ENCODE measurements around the gene FRMD4A.

FRMD4A gene

DNA sequence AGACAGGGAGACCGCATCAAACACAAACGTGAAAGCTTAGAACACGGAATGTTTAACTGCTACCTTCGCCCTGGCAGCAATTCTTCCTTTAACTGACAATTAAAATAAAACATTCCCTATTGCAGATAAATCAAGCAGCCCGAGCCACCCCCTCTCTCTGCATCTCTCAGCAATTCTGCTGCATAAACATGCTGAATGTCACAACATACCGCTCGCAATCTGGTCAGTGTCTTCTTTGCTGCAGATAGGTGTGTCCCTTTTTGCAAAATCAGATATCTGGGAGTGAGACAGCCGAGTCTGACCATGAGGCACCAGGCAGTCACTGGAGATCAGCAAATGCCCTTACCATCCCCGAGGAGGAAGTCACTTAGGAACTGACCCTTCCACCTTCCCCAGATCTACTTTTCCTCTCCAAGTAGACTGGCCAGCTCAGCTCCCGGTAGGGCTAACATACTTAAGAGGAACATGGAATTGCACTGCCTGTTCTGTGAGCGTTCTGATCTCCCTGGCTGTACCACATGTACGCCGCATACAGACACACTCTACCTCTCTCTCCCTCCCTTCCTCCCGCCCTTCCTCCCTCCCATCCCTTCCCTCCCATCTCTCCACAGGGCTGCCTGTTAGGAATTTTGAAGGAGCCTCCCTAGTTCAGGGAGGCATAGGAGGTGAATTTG, at the start of gene FRMD4A:
TSS of gene FRMD4A (minus strand) at position 537 of the 674 bp plus-strand sequence.
- no peak for DNase-seq

DNA sequence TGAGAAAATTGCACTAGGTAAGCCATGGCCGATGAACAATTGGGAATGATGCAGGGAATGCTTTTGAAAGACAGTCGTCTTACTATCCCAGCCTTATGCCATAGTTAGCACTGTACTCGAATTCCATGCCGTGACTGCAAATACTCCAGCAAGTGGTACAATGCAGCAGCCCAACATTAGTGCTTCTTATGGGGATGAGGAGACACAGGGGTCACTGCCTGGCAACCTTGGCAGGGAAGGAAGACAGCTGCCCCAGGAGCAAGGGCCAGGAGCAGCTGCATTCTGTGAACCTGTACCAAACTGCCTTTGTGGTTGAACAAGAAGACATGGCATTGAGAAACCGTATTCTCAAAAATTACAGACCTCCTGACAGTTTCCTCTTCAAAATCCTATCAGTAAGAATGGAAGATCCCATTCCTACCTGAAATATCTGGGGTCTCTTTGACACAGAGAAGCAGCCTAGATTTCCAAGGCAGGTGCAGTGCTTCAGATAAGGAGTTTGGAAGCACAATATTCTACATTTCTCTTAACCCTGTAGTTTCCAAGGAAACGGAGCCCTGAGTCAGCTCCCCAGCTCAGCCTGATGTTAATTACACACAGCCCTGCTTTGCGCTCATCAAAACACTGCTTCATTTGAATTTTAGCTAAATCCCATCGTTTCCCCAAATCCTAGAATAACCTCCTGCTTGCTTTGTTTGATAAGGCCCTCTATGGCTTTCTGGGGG, 49.0 kb upstream of the FRMD4A start:
- DNase-seq: no peak

DNA sequence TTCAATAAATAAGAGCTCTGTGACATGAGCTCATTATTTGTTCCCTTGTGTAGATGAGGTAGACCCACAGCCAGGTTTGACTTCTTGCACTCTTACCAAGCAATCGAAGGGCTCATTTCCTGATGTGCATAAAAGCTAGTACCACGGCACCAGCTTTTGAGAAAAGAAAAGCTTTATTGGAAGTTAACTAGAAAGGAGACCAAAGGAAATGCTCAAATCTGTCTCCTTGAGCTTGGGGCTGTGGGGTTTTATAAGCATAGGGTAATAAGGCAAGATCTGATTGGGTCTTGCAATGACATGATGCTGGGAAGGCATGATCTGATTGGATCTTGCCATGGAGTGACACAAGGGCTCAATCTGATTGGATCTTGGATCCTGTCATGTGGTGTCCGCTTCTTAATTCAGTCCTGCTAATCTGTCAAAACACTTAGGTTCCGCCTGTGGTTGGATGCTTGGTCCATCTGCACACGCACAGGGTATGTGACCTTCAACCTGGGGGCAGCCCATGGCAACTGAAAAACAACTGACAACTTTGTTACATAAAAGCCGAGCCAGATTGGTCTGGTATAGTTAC, 47.8 kb upstream of the FRMD4A start:
- no peak for DNase-seq

DNA sequence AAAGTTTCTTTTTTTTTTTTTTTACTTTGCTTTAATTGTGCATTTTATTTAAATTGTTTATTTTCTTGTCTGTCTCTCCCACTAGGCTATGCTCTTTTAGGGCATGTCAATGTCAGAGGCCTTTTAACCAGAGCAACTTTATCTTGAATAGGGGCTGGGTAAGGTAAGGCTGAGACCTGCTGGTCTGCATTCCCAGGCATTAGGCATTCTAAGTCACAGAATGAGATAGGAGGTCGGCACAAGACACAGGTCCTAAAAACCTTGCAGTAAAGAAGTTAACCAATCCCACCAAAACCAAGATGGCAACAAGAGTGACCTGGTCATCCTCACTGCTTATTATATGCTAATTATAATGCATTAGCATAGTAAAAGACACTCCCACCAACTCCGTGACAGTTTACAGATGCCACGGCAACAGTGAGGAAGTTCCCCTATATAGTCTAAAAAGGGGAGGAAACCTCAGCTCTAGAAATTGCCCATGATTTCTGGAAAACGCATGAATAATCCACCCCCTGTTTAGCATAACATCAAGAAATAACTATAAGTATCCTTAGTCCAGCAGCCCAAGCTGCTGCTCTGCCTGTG, 47.0 kb upstream of the FRMD4A start:
- DNase-seq: no peak

DNA sequence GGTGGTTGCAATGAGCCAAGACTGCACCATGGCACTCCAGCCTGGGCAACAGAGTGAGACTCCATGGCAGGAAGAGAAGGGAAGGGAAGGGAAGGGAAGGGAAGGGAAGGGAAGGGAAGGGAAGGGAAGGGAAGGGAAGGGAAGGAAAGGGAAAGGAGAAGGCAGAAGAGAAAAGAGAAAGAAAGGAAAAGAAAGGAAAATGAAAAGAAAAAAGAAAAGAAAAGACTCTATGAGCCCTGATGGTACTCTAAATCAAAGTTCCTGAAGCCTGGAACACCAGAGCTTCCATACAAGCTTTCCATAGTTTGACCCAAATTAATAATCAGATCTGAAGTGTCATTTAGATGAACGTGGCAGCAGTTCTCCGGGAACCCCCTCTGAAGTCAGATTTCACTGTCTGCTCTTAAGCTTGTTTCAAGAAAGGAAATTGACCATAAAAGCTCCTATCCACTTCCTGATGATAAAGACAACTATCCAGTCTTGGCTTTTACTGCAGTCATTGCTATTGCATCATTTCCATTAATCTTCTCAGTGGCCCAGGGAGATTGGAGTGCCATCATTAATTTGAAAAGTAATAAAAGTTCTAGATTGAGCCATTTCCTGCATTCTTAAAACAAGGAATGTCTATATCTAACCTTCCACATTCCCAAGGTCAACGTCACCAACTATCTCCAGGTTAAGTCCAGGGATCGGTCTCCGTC, 44.2 kb upstream of the FRMD4A start:
- DNase-seq: no peak

DNA sequence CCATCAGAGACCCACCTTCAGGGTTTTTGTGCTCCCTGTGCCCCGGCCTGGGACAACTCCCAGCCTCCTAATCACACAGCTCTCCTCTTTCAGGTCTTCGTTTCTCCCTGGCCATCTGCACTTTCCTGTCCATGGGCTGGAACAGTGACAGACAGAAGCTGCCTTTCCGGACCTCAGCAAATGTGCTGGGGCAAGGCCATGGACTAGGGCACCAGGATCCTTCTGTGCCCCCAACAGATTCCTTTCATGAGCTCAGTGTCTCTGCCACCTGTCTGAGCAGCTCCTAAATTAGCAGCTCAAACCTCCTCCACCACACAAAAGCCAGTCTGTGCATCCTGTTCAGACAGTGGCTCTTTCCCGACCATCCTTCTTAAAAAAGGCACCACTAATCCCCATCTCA, 41.9 kb upstream of the FRMD4A start:
- no peak for DNase-seq

DNA sequence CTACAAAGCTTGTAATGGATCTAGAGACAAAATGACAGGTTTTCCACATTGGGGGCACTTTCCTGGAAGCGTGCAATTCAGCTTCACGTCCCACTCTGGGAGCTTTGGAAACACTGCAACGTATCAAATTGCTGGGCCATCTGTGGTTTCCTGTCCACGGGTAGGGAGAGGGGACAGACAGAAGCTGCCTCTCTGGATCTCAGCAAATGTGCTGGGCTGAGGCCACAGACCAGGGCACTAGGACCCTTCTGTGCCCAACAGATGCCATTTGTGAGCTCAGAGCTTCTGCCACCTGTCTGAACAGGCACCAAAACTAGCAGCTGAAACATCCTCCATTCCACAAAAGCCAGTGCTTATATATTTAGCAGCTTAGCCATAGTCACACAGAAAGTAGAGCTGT, 40.9 kb upstream of the FRMD4A start:
- no peak for DNase-seq

DNA sequence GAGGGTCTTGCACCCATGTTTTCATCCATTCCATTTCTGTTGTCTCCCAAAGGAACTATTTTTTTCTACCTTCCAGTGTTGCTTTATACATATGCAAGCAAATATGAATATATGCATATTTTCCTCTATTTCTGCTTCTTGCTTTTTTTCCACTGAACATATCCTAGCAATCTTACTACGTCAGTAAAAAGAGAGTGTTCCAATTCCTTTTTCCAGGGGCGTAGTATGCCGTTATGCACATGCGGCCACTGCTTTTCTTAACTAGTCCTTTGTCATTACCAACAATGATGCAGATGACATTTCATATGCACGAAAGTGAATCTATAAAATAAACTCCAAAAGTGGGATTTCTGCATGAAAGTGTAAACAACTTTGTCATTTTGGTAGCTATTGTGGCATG, 40.2 kb upstream of the FRMD4A start:
- DNase-seq: no peak

DNA sequence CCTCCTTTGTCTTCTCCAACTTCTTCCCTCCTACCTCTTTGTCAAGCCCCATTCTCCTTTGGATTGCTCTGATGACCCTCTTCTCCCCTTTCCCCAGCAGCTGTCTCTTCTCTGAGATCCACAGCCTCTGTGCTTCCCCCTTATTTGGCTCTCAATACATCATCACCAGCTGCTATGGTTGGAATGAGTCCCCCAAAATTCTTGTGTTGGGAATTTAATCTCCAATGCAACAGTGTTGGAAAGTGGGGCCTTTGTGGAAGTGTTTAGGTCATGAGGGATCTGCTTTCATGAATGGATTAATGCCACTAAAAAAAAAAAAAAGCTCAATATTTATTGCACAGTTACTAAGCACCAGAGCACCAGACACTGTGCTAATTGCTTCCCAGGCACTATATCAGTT, 39.2 kb upstream of the FRMD4A start:
- no peak for DNase-seq

DNA sequence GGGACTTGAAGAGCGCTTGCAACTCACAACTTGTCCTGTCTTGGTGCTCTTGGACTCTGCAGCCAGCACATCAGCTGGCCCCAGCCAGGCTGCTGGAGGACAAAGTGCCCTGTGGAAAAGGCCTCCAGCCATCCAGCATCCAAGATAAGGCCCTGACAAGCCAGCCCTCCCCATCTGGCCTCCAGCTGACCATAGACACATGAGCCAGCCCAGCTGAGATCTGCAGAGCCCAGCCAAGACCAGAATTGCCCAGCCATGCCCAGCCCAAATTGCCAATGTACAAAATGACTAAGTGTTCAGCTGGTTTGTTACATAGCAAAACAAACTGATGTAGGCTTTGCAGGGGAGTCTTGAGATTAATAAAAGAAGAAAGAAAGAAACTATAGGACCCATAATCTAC, 36.0 kb upstream of the FRMD4A start:
- no peak for DNase-seq

DNA sequence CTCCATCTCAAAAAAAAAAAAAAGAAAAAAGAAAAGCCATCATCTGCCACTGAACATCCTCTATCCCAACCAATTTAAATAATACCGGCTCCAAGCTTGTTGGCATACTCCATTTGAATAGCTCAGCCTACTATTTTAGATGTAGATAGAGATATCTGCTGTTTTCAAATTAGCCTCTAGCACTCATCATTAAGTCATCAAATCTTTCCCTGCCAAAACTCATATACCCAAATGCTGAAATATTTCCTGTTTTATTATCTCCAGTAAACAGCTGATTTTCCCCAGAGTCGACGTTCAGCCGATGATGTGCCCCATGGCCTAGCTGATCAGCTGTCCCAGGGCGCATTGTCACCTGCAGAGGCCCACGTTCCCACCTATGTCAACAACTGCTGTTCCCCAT, 34.5 kb upstream of the FRMD4A start:
- DNase-seq: no peak

DNA sequence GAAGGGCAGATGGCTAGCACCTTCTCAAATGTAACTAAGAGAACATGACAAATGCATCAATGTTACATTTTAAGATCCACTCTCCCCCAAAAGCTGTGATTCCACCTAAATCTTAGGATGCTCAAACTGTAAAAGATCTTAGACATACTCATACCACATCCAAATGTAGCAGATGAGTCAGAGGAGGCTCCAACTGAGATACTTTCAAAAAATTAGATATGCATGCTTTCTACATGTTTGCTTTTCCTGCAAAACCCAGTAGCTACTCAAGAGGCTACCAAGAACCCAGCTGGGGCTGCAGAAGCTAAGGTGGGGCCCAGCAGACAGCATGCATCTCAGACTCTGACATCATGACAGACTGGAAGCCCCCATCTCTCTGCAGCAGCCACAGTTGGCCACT, 31.4 kb upstream of the FRMD4A start:
- DNase-seq: no peak

DNA sequence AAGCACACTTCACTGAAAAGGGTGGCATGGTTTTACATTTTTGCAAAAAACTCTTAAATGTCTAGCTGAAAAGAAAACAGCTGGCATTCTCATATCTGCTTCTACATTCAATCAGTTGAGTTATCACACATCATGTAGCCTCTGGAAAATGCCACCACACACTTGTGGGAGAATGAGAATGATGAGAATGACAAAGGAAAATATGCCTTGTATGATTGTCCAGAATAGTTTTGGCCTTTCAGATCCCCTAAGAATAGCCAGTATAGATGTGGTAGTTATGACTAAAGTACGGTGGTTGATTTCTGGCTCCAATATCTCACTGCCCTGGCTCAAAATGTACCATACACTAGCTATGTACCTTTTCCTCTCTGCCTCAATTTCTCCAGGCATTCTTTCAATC, 30.2 kb upstream of the FRMD4A start:
- no peak for DNase-seq

DNA sequence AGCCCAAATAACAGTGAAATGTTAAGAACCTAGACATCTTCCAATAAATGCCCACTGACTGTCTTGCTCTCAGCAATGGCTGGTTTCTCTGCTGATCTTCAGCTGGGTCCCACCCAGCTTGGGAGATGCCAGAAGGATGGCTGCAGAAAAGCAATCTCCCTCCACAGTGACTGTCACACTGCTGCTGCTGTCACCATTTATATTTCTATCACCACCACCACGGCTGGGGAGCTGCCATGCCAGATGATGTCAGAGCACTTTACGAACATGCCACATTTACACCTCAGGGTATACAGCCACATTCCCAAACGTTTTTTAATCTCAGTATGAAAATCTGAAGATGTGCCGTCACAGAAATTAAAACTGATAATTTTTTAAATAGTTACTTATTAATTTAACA, 29.8 kb upstream of the FRMD4A start:
- DNase-seq: no peak

DNA sequence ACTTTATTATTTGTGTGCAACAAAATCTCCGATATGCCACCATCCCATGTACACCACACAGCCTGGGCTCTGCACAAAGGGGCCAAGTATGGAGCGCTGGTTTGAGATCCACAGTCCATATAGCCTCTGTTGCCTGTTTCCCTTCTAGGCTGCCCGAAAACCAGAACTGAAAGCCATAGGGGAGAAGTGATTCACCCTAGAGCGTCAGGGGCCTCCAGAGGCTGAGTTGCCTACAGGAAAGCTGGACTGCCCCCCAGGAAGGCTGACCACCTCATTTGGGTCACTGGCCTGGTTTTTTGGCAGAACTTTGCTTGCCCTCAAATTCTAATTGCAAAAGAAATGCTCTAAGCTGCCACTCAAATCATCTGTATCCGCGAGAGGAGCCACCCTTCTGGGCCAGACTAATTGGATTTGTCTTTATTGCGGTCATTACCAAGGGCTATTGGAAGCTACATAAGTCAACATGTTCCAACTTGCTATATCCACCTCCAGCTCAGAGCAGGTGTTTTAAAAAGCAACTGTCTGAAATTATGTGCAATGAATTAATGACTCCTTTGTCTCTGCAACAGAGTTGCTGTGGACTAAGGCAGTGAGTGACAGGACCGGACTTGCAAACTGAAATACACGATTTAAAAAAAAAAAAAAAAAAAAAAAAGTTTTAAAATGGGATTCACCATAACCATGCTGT, 28.3 kb upstream of the FRMD4A start:
- DNase-seq: no peak

DNA sequence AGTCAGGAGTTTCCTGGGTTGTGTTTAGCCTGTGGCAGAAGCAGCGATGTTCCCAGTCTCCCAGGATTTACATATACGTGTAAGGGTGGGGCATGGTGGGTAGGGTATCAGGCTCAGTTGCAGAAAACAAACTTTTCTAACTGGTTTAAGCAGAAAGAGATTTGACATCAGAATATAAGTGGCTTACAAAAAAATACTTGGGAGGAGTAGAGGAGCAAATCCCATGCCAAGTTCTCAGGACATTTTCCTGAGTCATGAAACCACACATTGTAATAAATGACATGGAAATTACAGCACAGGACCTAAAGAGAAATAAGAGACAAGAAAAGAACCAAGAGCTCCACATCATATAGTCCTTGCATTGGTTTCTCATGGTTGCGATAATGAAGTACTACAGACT, 26.2 kb upstream of the FRMD4A start:
- DNase-seq: no peak

DNA sequence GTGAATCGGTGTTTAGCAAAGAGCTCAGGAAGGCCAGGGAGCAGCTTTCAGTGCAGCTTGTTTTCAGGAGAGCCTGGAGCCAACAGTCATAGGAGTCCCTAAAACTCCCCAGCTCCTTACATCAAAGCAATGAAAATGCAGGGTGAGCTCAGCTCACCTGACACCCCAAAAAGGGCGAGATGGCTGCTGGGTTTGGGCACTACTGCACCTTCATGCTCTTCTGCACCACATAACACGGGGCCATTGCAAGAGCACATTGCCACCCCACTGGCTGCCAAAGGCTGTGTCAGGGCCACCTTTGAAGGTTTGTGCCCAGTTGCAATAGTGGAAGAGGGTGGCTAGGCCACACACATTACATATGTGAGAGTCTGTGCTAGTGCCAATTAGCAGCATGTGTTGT, 25.0 kb upstream of the FRMD4A start:
- no peak for DNase-seq

DNA sequence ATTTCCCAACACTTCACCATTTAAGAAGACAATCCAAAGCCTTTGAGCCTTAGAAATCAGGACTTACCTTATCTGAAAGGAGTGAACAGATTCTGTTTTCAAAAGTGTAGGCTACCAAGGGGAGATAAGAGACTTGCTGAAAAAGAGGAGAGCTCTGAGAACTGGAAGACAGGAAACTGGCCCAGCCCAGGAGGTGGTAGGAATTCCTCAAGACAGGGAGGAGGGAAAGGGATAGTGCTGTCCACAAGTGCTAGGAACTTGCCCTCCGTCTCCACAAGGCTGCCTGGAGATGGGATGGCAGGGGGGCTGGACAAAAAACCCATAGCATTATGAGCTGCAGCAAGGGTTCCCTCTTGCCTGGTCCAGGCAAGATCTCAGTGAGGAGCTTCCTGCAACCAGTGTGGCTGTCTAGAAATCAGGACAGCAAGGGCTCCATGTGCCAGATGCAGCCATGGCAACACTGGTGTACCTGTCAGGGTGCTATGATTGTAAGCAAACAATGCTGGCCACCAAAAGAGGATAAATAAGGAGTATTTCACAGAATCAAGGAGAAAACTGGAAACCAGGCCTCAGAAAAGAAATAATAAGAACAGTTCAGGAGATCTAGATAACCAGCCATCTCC, 22.7 kb upstream of the FRMD4A start:
- no peak for DNase-seq

DNA sequence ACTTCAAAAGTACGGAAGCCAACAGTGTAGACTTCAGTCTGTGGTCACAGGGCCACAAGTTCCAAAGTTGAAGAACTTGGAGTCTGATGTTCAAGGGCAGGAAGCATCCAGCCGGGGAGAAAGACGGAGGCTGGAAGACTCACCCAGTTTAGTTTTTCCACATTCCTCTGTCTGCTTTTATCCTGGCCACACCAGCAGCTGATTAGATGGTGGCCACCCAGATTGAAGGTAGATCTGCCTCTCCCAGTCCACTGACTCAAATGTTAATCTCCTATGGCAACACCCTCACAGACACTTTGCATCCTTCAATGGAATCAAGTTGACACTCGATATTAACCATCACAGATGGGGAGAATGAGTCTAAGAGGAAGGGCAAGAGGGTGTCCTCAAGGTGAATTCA, 19.3 kb upstream of the FRMD4A start:
- DNase-seq: no peak

DNA sequence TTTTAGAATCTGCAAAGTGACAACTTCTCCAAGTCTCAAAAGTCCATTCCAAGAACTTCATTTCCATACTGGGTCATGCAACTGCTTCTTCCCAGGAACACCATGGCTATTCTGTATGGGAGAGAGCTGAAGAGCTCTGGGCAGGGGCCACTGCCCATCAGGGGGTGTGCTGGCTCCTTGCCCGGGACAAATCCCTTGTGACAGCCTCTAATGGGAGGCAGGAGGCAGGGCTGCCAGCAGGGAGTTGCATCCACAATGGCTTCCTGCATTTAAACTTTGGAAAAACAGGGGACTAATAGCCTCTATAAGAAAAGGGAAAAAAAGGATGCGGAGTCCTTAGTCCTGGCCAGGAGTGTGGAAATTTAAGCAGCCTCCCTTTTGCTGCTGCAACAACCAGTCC, 18.4 kb upstream of the FRMD4A start:
- no peak for DNase-seq

DNA sequence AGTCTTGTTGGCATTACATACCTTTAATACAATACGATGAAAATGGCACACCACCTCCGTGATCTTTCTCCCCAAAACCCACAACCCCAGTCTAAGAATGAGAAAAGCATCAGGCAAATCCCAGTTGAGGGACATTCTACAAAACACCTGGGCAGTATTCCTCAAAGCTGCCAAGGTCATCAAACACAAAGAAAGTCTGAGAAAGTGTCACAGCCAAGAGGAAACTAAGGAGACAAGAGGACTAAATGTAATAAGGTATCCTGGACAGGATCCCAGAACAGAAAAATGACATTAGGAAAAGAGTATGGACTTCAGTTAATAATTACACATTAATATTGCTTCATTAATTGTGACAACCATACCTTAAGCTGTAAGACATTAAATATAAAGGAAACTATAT, 14.5 kb upstream of the FRMD4A start:
- no peak for DNase-seq

DNA sequence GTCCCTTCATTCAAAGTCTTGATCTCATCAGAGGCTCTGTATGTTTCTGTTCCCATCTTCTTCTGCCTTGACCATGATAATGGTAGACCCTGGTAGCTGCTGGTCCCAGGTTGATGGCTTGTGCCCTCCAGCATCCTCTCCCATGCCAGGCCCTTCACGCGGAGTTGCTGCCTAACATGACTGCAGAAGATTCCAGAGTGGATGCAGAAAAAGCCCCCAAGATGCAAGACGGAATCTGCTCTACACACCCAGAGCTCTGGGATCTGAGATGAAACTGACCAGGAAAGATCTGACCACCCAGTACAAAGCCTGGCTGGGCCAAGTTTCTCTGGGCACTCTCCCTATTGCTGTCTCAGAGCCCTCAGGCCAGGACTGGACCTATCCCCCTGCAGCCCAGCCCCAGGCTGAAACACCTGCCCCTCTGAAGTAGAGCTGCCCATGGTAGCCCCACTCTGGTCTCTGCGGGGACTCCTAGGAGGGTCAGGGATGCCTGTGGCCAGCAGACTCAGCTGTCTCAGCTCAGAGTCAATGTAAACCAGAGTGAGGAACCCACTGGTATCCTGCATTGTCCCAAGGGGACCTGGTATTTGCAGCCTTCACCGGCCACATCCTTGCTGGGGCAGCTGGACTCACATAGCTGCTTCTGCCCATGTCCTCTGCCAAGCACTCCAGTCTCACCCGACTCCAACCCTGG, 9.5 kb upstream of the FRMD4A start:
- DNase-seq: no peak
